ENCODE results near the gene AIFM3.

Gene AIFM3

DNA sequence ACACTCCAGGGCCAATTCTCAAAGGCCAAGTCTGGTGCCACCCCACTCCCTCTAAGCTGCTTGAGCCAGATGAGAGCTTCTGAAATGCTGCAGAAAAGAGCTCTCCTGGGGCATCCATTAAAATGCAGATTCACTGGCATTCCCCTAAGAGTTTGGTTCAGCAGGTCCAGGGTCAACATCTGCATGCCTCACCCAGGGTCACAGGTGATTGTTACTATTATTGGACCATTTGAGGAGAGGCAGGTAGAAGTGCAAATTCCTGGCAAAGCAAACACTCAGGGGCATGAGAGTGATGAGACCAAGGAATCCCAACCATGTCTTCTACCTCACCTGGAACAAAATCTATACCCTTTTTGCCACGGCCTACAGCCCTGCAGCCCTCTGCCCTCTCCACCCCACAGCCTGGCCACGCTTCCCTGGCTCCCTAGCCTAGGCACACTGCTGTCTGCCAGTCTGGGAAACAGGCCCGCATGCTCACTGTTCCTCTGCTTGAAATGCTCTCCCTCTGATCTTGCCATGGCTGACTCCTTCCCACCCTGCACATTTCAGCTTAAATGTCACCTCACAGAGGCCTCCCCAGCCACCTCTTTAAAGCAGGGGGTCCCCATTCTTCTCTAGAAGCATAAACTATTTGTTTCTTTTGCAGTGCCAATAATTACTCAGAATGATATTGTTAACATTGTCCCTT is 43.5 kb downstream of the AIFM3 start:
- DNase-seq, result no peak

DNA sequence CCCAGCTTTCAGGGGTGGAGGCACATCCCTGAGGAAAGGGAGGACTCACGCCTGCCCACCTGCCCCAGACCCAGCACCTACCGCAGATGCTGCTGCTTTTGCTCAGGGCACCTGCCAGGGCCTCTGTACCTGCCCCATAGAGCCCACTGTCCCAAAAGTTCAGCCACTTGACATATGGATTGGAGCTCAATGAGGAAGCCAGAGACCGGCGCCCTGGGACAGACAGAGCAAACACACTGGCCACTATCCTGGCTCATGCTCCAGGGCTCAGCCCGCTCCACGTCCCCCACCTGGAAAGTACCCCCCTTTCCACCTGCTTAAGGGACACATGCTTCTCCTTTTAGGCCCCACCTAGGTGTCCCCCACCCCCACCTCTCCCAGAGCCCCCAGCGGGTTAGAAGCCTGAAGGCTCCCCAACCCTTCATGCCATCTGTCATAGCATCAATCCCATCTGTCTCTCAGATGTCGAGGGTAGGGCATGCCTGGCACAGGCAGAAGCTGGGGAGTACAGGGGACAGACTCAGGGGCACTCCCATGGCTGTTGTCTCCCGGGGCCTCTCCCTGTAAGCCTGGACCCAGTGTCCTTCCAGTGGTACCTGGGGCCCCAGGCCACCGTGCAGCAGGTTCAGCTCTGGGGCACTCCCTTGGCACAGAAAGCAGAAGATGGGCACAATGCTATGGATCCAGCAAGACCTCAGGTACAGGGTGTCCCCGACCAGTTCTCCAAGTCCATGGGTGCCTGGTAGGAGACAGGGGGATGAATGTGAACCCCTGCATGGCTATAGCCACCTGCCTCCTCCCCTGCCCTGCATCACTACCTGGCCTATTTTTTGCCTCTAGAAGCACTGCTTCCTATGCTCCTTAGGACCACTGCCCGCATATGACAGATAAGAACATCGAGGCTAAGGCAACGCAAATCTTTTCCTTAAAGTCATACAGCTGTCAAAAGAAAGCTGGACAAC is 45.7 kb downstream of the AIFM3 start:
- DNase-seq, result no peak

DNA sequence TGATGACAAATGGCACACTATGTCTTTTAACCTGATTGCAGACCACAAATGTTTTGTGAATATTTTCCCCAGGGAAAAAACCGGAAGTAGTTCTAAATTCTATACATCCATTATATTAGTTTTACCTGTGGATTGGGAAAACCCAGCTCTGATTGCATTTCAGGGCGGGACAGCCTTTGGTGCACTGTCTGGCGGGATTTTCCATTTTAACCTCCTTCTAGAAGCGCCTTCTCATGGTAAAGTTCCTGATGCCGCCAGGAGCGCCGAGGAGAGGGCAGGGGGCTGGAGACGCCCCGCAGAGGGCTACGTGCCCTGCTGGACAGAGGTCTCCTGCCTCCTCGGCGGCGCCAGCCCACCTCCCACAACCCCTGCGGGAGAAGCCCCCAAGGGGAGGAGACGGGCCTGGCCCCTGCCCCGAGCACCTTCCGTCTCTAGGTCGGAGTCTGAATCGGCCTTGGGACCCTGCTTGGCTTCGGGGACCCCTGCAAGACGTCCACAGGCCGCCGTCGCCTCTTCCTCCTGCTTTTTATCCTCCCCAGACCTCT is 46.7 kb downstream of the AIFM3 start:
- no peak for DNase-seq

DNA sequence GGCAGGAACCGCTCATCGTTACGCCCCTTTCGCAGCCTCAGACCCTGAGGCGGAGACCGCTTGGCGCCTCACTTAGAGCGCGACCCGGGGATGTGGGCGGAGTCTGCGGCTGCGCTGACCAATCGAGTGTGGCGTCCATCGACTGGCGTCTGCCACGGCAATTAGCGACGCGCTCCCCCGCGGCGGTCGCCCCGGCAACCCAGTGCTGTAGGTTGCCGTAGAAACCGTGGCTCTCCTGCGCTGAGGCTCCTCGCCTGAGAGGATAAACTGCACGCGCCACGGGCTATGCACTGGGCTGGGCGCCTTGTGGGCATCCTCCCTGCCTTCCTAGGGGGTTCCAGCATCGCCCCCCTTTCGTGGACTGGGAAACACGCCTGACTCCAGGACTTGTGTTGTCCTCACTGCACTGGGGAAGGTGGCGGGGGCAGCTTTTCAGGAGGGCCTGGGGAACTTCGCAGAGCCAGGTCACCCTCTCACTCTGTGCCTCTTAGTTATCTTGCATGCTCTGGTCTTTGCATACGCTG is 47.2 kb downstream of the AIFM3 start:
- DNase-seq, result peak; percentile 70 to 79

DNA sequence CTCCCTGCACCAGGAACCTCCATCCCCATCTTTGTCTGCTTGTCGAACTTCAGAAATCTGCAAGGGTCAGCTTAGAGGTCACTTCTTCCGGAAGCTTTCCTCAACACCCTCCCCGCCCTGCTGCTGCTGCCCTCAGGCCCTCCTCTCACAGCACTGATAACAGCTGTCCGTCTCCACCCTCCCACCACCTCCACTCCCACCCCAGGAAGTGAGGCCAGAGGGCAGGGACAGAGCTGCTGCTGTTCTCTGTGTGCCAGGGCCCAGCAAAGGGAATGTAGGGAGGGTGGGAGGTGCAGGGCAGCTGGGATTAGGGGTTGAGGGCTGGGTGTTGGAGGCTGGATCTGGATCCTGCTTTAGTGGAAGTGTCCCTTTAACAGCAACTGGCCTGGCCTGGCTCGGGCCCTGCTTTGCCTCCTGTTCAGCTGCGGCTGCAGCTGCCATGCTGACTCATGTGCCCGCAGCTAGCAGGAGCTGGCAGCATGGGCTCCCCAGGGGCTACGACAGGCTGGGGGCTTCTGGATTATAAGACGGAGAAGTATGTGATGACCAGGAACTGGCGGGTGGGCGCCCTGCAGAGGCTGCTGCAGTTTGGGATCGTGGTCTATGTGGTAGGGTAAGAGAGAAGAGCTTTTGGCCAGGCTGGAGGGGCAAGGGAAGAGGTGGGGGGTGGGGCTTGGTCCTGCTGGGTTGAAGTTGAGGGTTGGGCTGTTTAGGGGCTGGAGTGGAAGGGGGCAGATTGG is 47.8 kb downstream of the AIFM3 start, which contains the start of gene P2RX6:
Gene P2RX6 (plus strand): TSS at position 440 of the 740 bp plus-strand sequence. CDS start 10 bp downstream, at position 450.
- no peak for DNase-seq

DNA sequence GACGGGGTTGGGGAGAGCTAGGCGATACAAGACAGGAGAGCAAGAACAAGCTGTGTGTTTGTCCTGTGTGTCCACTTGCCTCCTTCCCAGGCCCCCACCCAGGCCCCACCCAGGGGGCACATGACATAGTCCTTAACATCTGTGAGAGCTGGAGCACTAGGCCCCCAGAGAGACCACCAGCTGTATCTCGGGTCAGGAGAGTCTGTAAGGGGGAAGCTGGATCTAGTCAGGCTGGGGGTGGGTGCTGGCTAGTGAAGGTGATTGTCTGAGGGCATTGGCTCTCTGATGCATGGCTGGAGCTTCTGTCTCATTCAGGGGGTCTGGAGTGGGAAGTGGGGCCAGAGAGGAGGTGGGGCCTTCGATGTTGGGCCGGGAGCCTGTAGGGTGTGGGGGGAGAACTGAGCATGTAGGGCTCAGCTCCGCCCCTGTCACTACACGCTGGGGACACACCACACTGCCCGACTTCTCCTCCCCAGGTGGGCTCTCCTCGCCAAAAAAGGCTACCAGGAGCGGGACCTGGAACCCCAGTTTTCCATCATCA is 48.5 kb downstream of the AIFM3 start:
- no peak for DNase-seq

DNA sequence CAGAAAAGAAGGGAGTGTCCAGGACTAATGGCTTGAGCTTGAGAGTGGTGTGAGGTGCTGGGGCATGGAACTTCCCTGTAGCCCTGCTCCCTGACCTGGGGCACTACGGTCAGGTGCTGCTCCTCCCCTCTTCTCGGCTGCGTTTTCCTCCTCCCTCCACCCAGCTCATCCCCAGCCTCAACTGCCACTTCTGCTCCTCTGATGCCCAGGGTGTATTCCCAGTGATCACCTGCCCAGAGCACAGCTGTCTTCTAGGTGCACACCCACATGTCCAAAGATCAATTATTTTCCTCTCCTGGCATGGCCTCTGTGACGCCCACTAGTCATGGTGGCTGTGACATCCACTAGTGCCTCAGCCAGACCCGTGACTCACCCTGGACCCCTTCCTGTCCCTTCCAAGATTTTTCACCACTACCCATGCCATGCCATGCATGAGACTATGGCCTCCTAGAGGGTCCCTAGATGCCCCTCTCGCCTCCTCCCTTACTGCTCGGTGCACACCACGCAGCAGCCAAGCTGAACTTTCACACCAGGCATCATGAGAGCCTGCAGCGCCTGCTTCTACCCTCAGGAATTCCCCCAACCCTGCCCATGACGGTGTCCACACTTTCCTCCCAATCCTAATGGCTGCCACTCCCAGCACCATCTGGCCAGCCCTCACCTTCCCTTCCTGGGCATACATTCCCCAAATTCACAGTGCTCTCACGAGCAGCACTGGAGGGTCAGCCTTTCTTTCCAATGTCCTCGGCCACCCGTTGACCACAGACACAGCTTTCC is 49.8 kb downstream of the AIFM3 start:
- DNase-seq, result no peak

DNA sequence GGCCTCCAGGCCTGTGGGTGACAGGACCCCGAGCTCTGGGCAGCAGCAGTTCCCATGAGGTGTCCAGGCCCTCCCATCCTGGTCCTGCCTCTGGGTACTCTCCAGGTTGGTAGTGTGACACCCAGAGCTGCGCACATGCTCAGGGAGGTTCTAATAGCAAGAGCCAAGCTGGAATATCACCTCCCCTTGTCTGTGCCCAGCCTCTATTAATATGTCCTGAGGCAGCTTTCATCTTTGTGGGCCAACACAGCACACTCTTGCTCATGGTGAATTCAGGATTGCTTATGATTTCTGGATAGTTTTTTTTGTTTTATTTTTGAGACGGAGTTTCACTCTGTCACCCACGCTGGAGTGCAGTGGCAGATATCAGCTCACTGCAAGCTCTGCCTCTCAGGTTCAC is 51.3 kb downstream of the AIFM3 start:
- DNase-seq, result no peak

DNA sequence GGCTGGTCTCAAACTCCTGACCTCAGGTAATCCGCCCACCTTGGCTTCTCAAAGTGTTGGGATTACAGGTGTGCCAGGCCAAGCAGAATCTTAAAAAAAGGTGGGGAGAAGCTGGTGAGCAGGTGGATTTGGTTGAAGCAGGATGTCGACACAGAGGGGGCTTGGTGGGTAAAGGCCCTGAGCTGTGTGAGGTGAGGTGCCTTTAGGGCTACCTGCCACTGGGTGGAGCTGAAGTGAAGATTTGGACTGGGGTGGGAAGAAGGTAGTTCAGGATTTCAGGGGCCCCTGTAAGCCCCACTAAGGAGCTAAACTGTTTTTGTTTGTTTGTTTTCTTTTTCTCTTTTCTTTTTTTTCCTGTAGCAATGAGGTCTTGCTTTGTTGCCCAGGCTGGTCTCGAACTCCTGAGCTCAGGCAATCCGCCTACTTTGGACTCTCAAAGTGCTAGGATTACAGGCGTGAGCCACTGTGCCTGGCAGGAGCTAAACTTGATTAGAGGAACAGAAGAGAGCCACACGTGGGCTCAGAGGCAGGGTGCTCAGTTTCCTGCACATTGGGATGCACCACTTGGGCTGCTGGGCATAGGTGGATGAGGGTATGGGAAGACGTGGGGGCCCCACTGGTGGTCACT is 53.9 kb downstream of the AIFM3 start:
- DNase-seq, result no peak

DNA sequence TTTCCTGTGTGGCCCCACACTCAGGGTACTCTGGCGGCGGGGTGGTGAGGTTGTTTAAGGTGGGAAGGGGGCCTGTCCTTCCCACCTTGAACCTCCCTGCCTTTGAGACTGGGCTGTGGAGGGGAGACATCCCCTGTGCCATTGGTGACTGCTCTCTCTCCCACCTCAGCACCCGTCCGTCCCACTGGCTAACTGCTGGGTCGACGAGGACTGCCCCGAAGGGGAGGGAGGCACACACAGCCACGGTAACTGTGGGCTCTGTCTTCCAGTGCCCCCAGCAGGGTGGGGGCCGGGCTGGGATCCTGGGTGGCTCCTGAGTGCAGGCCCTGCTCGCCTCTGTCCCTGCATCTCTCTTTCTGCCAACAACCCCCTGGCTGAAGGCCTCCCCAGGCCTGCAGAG is 55.5 kb downstream of the AIFM3 start:
- no peak for DNase-seq

DNA sequence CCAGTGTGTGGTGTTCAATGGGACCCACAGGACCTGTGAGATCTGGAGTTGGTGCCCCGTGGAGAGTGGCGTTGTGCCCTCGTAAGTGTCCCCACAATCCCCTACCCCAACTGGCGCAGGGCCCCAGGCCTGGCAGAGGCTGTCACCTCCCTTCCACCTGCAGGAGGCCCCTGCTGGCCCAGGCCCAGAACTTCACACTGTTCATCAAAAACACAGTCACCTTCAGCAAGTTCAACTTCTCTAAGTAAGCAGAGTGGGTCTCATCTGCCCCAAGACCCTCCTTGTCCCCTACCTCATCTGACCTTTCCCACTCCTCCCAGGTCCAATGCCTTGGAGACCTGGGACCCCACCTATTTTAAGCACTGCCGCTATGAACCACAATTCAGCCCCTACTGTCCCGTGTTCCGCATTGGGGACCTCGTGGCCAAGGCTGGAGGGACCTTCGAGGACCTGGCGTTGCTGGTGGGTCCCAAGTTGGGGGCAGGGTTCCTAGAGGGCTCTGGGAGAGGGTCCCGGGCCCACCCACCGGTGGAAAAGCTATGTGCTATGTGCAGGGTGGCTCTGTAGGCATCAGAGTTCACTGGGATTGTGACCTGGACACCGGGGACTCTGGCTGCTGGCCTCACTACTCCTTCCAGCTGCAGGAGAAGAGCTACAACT is 56.0 kb downstream of the AIFM3 start:
- no peak for DNase-seq

DNA sequence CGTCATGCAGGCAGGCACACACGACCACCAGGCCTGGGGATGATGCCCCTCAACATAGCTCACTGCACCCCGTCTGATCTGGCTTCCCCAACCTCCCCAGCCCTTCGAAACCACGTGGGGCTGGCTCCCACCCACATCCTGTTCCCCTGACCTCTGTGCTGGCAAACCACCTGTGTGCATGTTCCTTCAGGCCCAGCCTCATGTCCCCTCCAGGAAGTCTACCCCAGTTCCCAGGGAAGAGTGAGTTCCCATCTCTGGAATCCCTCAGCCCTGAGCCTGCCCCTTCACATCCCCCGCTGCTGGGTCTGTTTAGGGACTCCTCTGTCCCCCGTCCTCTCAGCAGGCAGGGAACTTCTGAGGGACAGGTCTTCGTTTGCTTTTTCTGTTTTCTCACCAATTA is 58.2 kb downstream of the AIFM3 start:
- DNase-seq, result no peak

DNA sequence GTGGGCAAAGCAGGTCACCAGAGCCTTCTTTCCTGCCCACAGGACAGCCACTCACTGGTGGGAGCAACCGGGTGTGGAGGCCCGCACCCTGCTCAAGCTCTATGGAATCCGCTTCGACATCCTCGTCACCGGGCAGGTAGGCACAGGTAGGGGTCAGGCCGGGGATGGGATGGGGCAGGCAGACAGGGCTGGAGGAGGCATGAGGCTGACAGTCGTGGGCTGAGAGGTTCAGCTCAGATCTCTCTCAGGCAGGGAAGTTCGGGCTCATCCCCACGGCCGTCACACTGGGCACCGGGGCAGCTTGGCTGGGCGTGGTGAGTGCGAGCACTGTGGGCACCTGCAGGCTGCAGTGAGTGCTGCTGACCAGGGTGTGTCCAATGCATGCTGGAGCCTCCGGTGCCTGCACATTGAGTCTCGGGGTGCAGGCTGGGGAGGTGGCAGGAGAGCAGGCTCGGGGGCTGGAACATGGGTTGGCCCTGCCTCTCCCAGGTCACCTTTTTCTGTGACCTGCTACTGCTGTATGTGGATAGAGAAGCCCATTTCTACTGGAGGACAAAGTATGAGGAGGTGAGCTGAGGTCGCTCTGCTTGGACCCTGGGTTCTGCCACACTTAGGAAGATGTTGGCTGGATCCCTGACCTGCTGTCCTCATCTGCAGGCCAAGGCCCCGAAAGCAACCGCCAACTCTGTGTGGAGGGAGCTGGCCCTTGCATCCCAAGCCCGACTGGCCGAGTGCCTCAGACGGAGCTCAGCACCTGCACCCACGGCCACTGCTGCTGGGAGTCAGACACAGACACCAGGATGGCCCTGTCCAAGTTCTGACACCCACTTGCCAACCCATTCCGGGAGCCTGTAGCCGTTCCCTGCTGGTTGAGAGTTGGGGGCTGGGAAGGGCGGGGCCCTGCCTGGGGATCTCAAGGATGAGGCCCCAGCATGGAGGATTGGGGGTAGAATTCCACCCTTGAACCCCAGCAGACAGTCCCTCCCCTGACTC is 59.0 kb downstream of the AIFM3 start:
- DNase-seq, result no peak

DNA sequence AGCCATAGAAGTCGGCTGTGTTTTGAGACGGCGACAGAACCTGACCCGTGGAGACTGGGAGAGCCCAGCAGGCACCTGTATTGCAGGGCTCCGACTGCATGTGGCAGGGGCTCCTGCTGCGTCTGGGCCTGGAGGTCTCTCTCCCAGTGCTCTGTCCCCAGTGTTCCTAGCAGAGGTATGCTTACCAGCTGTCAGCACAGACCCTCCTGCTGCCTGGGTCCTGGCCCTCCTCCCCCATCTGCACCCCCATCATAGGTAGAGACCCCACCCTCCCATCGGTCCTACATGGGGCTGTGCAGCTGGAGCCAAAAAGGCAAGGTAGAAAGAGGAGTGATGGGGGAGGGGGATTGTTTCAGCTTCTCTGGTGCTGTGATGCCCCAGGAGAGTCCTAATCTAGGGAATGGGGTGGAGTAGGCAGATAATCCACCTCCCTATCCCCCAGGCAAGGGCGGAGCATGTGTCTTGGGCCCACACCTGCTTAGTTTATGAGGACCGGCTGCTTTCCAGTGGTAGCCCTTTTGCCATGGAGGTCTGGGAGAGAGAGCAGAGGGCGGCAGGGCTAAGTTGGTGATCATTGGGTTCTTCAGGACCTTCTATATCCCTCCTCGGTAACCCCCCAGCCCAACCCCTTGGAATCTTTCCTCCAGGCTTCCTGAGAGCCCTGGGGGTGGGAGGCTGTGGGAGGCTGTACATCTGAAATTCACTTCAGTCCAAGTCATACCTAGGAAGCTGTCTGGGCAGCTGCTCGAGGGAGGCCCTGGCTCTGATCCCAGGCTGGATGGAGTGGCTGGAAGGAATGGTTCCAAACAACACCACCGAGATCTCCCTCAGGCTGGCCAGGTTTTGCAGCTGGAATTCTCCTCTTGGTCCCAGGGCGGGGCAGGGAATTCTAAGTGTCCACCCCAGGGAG is 60.0 kb downstream of the AIFM3 start:
- DNase-seq, result no peak

DNA sequence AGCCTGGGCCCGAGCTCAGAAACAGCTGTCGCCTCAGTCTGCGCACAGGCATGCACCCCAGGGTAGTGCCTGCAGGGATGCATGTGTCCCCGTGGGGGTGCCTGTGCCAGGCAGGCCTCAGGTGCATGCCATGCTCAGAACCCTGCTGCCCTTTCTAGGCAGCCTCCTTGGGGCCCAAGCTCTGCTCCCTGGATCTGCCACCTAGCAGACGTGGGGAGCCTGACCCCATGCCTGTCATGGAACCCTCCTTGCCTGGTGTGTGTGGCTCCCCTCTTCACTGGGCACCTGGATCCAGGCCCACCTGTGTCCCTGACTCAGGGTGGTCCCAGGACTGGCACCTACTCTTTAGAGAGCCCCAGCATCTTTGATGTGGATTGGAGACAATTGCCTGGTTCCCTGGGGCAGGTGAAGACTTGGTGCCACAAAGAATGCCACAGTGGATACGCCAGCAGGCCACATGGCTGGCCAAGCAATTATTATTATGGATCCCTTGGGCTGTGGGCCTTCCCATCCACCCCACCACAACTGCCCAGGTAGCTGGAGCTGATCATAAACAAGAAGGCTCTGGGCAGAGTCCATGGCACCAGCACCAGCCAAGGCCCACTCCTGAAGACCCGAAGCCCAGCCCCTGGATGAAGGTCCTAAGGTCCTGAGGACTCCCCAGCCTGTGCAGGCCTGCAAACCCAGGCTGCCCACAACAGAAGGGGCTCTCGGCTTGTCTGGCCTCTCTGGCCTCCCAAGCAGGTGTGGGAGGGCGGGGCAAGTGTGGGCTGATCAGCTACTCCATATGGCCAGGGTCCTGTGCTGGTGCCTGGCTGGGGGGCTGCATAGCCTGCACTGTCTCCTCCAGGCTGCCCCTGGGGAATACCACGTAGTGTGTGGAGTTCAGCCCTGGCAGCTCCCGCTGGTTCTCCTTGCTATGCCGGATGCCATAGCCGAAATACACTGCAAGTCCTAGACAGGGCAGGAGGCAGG is 61.5 kb downstream of the AIFM3 start:
- DNase-seq, result no peak

DNA sequence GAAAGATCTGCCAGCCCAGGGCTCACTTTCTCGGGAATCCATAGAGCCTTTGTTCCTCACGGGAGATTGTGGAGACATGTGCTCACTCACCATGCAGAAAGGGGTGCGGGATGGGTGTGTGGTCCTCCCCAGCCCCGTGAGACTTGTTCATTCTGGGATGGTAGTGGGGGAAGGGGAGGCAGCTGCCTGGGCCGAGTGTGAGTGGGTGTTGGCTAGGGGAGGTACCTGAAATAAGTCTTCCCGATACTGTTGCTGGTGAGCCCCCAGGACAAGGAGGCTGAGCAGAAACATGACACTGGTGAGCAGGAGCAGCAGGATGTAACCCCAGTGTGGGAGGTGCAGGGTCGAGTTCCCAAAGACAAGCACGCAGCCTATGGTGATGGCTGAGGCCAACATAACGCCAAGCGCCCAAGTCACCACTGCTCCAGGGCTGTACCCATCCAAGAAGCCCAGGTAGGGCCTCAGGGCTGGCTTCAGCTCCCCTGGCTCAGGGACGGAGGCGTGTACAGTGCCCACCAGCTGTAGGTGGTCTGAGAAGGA is 62.5 kb downstream of the AIFM3 start:
- DNase-seq, result no peak

DNA sequence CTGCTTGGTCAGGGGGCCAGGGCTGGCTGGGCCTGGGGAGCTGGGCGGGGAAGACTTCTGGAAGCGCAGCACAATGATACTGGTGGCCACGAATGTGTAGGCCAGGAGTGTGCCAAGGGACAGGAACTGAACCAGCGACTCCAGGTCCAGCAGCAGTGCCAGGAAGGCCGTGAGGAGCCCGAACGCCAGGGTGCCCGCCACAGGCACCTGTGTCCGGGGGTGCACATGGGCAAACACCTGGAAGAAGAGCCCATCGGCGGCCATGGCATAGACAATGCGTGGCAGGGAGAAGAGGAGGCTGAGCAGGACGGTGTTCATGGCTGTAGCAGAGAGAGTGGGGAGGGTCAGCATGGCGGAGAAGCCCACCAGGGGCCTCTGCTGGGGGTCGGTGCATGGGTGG is 63.0 kb downstream of the AIFM3 start:
- no peak for DNase-seq
